PC-9 (cell line): Measurements from ENCODE around the gene CCNT2.

ENCODE experiments used
- EZH2 ChIP-seq: fragments of 200-600 bp; sonication (generic); IDR thresholded peaks from 2 replicates; pipeline ENCODE4 v1.8.0; 2017; ENCODE audit warnings: antibody characterized with exemption, low read depth
- TF ChIP-seq, protein P1 (sequence below): fragments of 200-600 bp; sonication (generic); conservative IDR thresholded peaks from 2 replicates; pipeline ENCODE4 v1.6.1; 2017; ENCODE audit warnings: mixed run types, antibody characterized with exemption, mild to moderate bottlenecking, moderate library complexity

DNA sequence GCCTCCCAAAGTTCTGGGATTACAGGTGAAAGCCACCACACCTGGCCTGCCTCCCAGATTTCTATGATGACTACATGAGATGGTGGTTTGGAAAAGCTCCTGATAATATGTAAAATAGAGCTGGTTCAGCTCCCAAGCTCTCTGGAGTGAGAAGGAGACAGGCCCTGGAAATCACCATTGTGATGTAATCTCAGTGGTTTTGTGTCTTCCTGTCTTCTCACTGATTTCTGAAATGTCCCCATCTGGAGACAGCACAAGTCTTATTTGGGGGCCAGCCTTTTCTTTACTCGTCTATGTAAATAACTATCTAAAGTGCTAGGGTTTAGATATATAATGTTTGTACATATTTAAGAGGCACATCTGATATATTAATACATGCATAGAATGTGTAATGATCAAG lies 64.0 kb downstream of the CCNT2 start:
- TF ChIP-seq EZH2, result no peak
- TF ChIP-seq, protein P1, sequence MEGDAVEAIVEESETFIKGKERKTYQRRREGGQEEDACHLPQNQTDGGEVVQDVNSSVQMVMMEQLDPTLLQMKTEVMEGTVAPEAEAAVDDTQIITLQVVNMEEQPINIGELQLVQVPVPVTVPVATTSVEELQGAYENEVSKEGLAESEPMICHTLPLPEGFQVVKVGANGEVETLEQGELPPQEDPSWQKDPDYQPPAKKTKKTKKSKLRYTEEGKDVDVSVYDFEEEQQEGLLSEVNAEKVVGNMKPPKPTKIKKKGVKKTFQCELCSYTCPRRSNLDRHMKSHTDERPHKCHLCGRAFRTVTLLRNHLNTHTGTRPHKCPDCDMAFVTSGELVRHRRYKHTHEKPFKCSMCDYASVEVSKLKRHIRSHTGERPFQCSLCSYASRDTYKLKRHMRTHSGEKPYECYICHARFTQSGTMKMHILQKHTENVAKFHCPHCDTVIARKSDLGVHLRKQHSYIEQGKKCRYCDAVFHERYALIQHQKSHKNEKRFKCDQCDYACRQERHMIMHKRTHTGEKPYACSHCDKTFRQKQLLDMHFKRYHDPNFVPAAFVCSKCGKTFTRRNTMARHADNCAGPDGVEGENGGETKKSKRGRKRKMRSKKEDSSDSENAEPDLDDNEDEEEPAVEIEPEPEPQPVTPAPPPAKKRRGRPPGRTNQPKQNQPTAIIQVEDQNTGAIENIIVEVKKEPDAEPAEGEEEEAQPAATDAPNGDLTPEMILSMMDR, result no peak
